ENCODE data around the gene KLRB1.
A peak's percentile ranks its signal among the peaks of the same experiment; 100 is the strongest.
"Not testable (repeated sequence)": the region's sequence is repeated elsewhere in the genome, so short reads cannot be mapped to it uniquely, and the experiment has no call there.

KLRB1 gene

GRCh38 chr12:9607716-9608115 lies at the start of gene KLRB1:
KLRB1 (minus strand) TSS chr12:9607916; CDS start chr12:9607839, 77 bp downstream.
- DNase-seq, result no peak

- DNase-seq, result no peak
These were observed 43.6 kb upstream of the KLRB1 start for GRCh38 chr12:9651265-9651729.

GRCh38 chr12:9650151-9650576 lies 42.4 kb upstream of the KLRB1 start:
- no peak for DNase-seq

GRCh38 chr12:9649532-9649940 lies 41.8 kb upstream of the KLRB1 start:
- no peak for DNase-seq

- DNase-seq, result no peak
These were observed 41.2 kb upstream of the KLRB1 start for GRCh38 chr12:9648701-9649531.

- DNase-seq, result peak; percentile 49
These were observed 40.3 kb upstream of the KLRB1 start for GRCh38 chr12:9647825-9648700.

GRCh38 chr12:9646794-9647781 lies 39.4 kb upstream of the KLRB1 start:
- DNase-seq, result no peak

GRCh38 chr12:9644985-9645551 lies 37.4 kb upstream of the KLRB1 start:
- DNase-seq, result not testable (repeated sequence)

- no peak for DNase-seq
These were observed 35.5 kb upstream of the KLRB1 start for GRCh38 chr12:9643266-9643660.

- no peak for DNase-seq
These were observed 35.0 kb upstream of the KLRB1 start for GRCh38 chr12:9642606-9643265.

GRCh38 chr12:9640024-9640423 lies 32.3 kb upstream of the KLRB1 start:
- DNase-seq, result no peak

GRCh38 chr12:9636851-9637206 lies 29.1 kb upstream of the KLRB1 start:
- no peak for DNase-seq

- DNase-seq, result no peak
These were observed 28.6 kb upstream of the KLRB1 start for GRCh38 chr12:9636150-9636850.

- DNase-seq, result no peak
These were observed 27.4 kb upstream of the KLRB1 start for GRCh38 chr12:9634969-9635754.

- peak; percentile 6 for DNase-seq
These were observed 26.6 kb upstream of the KLRB1 start for GRCh38 chr12:9634177-9634803.

GRCh38 chr12:9632766-9633165 lies 25.1 kb upstream of the KLRB1 start:
- no peak for DNase-seq

GRCh38 chr12:9626821-9627220 lies 19.1 kb upstream of the KLRB1 start:
- DNase-seq, result no peak

GRCh38 chr12:9626291-9626690 lies 18.6 kb upstream of the KLRB1 start:
- DNase-seq, result no peak

- DNase-seq, result no peak
These were observed 17.3 kb upstream of the KLRB1 start for GRCh38 chr12:9625019-9625418.

Data from NCI-H1048 (cell line).